ENCODE measurements around the gene SHC3. TPM values are rescaled to one million over a fixed set of nuclear protein-coding genes. Genes with fewer than 3 reads are reported as not detected.

SHC3 gene
- total RNA-seq, 1 donor: 11.7 TPM

DNA sequence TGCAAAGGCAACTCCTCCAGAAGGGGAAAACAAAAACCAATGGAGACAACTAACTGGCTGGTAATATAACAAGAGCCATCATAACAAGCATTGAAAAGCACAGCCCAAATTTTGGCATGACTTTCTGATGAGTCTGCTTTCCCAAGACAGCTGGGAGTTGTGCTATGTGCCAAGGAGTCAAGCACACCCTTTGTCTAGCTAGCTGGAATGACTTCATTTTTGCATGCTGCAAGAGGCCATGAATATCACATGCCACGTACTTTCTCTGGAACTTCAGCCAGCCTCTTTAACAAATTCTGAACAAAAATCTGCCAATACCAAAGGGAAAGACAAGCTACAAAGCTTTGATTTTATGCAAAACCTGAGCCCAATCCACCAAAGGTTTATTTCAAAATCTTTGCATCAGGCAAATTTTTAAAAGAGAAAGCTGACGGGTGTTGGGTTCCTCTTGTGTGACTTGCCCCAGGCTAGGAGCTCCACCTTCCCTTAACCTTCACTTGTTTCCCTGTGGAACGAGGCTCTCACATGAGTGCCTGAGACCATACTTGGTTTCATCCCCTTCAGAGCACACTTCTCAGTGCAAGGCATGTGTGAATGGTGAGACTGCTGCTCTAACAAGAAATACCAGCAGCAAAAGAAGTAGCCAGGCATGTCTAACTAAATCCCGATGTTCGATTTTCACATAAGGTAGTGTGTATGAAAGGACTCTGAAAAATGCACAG is 140.1 kb downstream of the SHC3 start:
- peak; percentile 57 for DNase-seq (ENCODE audit: low read depth)
- no peak overlapping the region for H3K4me3 ChIP-seq (ENCODE audit: low read depth, low read length)
- TF ChIP-seq, protein P1, sequence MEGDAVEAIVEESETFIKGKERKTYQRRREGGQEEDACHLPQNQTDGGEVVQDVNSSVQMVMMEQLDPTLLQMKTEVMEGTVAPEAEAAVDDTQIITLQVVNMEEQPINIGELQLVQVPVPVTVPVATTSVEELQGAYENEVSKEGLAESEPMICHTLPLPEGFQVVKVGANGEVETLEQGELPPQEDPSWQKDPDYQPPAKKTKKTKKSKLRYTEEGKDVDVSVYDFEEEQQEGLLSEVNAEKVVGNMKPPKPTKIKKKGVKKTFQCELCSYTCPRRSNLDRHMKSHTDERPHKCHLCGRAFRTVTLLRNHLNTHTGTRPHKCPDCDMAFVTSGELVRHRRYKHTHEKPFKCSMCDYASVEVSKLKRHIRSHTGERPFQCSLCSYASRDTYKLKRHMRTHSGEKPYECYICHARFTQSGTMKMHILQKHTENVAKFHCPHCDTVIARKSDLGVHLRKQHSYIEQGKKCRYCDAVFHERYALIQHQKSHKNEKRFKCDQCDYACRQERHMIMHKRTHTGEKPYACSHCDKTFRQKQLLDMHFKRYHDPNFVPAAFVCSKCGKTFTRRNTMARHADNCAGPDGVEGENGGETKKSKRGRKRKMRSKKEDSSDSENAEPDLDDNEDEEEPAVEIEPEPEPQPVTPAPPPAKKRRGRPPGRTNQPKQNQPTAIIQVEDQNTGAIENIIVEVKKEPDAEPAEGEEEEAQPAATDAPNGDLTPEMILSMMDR (IDR thresholded peaks at IDR 0.05; ENCODE audit: insufficient read depth, low read depth, low read length): no peak

DNA sequence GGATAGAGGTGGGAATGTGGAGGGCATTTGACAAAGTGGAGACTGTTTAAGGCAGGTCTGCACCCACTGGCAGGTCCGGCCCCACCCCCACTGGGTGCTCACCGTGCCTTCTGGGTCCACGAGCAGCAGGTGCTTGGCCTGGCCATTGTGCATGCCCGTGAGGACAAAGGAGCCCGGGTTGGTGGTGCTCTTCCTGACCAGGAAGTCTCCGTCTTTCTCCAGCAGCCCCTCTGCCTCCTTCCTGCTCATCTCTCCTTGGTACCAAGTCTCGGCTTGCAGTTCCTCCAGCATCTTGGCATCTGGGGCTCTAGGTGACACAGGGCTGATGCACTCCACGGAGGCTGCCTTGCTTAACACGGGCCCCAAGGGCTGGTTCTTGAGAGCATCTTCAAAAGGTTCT is 140.7 kb downstream of the SHC3 start:
- no peak for DNase-seq (ENCODE audit: low read depth)
- TF ChIP-seq, protein P1 (IDR thresholded peaks at IDR 0.05; ENCODE audit: insufficient read depth, low read depth, low read length): no peak
- no peak overlapping the region for H3K4me3 ChIP-seq (ENCODE audit: low read depth, low read length)

DNA sequence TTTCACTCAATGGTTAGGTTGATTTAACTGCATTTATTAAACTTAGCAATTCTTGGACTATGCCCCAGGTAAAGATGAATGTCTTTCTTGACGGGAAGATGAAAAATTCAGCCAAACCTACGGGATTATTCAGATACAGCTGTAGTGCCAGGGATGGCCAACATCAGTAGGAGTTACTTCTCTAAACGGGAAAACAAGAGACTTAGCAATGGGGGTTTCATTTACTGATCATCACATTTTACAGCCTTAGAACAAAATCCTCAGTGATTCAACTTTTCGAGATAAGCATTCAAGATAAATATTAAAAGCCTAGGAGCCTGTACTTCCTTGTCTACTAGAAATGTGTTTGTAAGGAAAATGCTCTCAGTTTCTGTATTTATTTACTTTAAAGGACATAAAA is 141.3 kb downstream of the SHC3 start:
- no peak overlapping the region for H3K4me3 ChIP-seq (ENCODE audit: low read depth, low read length)
- TF ChIP-seq, protein P1 (IDR thresholded peaks at IDR 0.05; ENCODE audit: insufficient read depth, low read depth, low read length): no peak
- peak; percentile 18 for DNase-seq (ENCODE audit: low read depth)

DNA sequence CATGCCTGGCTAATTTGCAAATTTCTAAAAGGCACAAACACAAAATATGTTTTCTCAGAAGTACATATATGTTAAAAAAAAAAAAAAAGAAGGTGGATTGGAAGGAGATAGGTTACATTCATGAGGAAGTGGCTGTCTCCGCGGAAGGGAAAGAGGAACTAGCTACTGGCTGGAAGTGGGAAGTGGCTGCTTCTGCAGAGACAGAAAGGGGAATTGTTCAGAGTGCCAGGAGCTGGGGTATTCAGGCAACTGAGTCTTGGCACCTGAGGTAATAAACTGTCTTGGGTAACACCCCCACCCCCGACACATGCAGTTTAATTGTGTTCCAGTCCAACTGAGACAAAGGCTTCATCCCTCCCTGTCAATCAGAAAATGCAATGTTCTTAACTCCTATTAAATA is 141.7 kb downstream of the SHC3 start:
- DNase-seq (ENCODE audit: low read depth): no peak
- TF ChIP-seq, protein P1 (IDR thresholded peaks at IDR 0.05; ENCODE audit: insufficient read depth, low read depth, low read length): no peak
- H3K4me3 ChIP-seq (ENCODE audit: low read depth, low read length): no peak overlapping the region

DNA sequence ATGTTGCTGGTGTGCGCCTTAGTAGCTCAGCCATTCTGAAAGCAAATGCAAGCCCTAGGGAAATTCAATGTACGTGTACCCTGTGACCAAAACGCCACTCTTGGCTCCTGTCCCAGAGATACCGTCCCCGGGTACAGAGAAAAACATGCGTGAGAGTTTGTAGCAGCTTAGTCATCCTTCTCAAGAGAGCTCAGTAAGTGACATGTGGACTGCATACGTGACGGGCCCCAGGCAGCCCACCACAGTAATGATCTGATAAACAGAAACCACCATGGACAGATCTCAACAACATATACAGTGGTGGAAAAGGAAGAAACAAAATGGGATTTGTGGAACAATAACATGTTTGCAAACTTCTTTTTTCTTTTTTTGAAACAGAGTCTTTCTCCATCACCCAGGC is 142.2 kb downstream of the SHC3 start:
- TF ChIP-seq, protein P1 (IDR thresholded peaks at IDR 0.05; ENCODE audit: insufficient read depth, low read depth, low read length): no peak
- H3K4me3 ChIP-seq (ENCODE audit: low read depth, low read length): no peak overlapping the region
- DNase-seq (ENCODE audit: low read depth): peak; percentile 19

DNA sequence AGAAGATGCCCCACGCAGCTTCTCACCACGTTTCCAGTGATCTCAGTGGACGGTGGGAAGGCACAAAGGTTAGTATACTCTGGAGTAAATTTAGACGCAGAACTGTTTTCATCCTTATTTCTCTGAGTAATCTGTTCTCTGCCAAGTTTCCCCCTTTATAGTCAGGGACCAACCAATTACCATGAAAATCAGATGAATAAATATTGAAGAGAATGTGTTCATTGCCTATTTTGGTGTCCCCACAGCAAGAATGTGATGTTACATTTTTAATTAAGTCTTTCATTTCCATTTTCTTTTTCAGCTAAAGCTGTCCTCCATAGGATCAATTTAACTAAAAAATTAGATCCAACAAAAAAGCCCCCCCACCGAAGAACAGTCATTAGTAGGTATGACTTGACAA is 146.0 kb downstream of the SHC3 start:
- TF ChIP-seq, protein P1 (IDR thresholded peaks at IDR 0.05; ENCODE audit: insufficient read depth, low read depth, low read length): no peak
- DNase-seq (ENCODE audit: low read depth): no peak
- H3K4me3 ChIP-seq (ENCODE audit: low read depth, low read length): no peak overlapping the region

DNA sequence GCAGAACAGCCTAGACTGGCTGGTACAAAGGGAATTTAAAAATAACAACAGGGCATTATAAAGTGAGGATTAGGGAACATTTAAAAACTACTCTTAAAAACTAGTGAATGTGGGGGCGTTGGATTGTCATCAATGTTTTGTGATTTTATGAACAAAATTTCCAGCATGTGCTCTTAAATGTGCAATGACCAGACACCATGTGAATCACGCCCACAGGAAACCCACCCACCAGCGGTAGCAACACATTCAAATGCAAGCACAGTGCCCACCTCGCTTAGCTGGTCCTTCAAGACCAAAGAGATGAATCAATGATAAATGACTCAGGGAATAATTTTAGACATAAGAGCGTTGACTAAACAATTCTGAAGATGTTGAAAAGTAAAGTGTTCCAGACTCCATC is 146.4 kb downstream of the SHC3 start:
- no peak for DNase-seq (ENCODE audit: low read depth)
- TF ChIP-seq, protein P1 (IDR thresholded peaks at IDR 0.05; ENCODE audit: insufficient read depth, low read depth, low read length): no peak
- H3K4me3 ChIP-seq (ENCODE audit: low read depth, low read length): no peak overlapping the region
